Small intestine (tissue), 7 donors: Measurements from ENCODE around the gene TCF4. TPM values are rescaled to one million over a fixed set of nuclear protein-coding genes. Genes with fewer than 3 reads are reported as not detected.

ENCODE experiments used
- DNase-seq, 2 donors: peaks; one replicate each; pipeline versions ENCODE4 v3.0.0 to v3.0.0-alpha.2; 2013
- FAIRE-seq: peaks from 2 replicates; lab custom pipeline; 2012; peaks lifted over from hg19 to GRCh38; lab: Jason Lieb, UNC
- H3K27ac ChIP-seq, 3 donors: one replicate each; pipeline ENCODE4 v1.5.1; 2013; ENCODE audit warnings: low read length in 2 of 3, mild to moderate bottlenecking in 2 of 3, control low read depth in 1 of 3, inconsistent platforms in 1 of 3, low read depth in 1 of 3, moderate library complexity in 1 of 3
- H3K27me3 ChIP-seq, 3 donors: one replicate each; pipeline ENCODE4 v1.6.1; 2013; ENCODE audit warnings: low read length in 3 of 3, inconsistent platforms in 1 of 3; ENCODE audit not compliant: control insufficient read depth in 3 of 3, insufficient read depth in 3 of 3
- H3K36me3 ChIP-seq, 3 donors: one replicate each; pipeline ENCODE4 v1.6.1; 2013; ENCODE audit warnings: low read length in 3 of 3, inconsistent platforms in 1 of 3, low read depth in 1 of 3, mild to moderate bottlenecking in 1 of 3, moderate library complexity in 1 of 3; ENCODE audit not compliant: control insufficient read depth in 3 of 3, insufficient read depth in 2 of 3
- H3K4me1 ChIP-seq, 3 donors: one replicate each; pipeline ENCODE4 v1.6.1; 2013; ENCODE audit warnings: low read length in 2 of 3, inconsistent platforms in 1 of 3, low read depth in 1 of 3, mild to moderate bottlenecking in 1 of 3, moderate library complexity in 1 of 3; ENCODE audit not compliant: control insufficient read depth in 3 of 3, insufficient read depth in 2 of 3
- H3K4me3 ChIP-seq, 3 donors: one replicate each; pipeline ENCODE4 v1.5.1; 2013; ENCODE audit warnings: low read length in 3 of 3, control low read depth in 1 of 3, inconsistent platforms in 1 of 3, low read depth in 1 of 3, mild to moderate bottlenecking in 1 of 3, moderate library complexity in 1 of 3
- H3K9me3 ChIP-seq, 2 donors: one replicate each; pipeline ENCODE4 v1.6.1; 2013; ENCODE audit warnings: low read depth in 1 of 2, low read length in 1 of 2; ENCODE audit not compliant: control insufficient read depth in 2 of 2, insufficient read depth in 1 of 2
- WGBS, 3 donors: extraction: QIAGEN DNeasy Blood & Tissue Kit; methylation state at CpG; one replicate each; pipeline ENCODE4 v1.1.7; 2013; 5-methylcytosine and 5-hydroxymethylcytosine counted together
- polyA plus RNA-seq, 4 donors: library from polyadenylated mRNA; stranded (reverse) in 3 of 4; unstranded in 1 of 4; fragments of 200-250 nt in 3 of 4; fragments of 120-200 nt in 1 of 4; gene quantifications; one replicate each; pipeline versions ENCODE4 v1.2.1 to v1.2.3, GENCODE V29; 2013
- donor health status: healthy with polysubstance abuse.
- donor health status: control.
- donor health status: control.
- donor health status: Bipolar disorder and iron deficiency.
- donor health status: healthy.

Gene TCF4
- polyA plus RNA-seq, 4 donors: 0.67 to 23.7 (median 11.5) TPM

GRCh38 chr18:55592572-55592971, 4.6 kb upstream of the TCF4 start:
- H3K27ac ChIP-seq: no peak overlapping the region
- peaks cover 0 to 15% (median 0%) of the 10 kb centered on the region in 3 donors for H3K27me3 ChIP-seq
- H3K4me1 ChIP-seq: peaks cover 0 to 5% (median 3%) of the 10 kb centered on the region in 3 donors
- no peak overlapping the region for H3K4me3 ChIP-seq
- no peaks in the 10 kb centered on the region for H3K9me3 ChIP-seq
- FAIRE-seq: no peak
- WGBS, 3 donors: 74 to 85% (median 81%) methylated on average over 4 of the region's 4 CpGs
- no peak for DNase-seq
- H3K36me3 ChIP-seq: no peaks in the 10 kb centered on the region

DNA sequence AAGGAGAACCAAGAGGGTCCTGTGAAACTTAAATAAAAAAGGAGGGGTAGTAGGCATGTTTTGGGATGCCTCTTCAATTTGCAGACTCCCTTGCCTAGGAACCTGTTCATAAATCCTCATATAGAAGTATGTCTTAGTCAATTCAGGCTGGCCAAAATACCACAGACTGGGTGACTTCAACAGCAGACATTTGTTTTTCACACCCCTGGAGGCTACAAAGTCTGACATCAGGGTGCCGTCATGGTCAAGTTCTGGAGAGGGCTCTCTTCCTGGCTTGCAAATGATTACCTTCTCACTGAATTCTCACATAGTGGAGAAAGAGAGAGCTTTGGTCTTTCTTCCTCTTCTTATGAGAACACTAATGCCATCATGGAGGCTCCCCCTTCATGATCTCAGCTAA, 4.1 kb upstream of the TCF4 start:
- Histone ChIP-seq H3K27me3 (peaks cover 0 to 15% (median 0%) of the 10 kb centered on the region in 3 donors), H3K4me1 (peaks cover 0 to 5% (median 3%) of the 10 kb centered on the region in 3 donors), H3K36me3 (no peaks in the 10 kb centered on the region), H3K27ac (no peak overlapping the region), H3K4me3 (no peak overlapping the region), H3K9me3 (no peaks in the 10 kb centered on the region)
- 75 to 85% (median 81%) methylated on average over 1 of the region's 1 CpG for WGBS, 3 donors
- DNase-seq: no peak
- FAIRE-seq: no peak

DNA sequence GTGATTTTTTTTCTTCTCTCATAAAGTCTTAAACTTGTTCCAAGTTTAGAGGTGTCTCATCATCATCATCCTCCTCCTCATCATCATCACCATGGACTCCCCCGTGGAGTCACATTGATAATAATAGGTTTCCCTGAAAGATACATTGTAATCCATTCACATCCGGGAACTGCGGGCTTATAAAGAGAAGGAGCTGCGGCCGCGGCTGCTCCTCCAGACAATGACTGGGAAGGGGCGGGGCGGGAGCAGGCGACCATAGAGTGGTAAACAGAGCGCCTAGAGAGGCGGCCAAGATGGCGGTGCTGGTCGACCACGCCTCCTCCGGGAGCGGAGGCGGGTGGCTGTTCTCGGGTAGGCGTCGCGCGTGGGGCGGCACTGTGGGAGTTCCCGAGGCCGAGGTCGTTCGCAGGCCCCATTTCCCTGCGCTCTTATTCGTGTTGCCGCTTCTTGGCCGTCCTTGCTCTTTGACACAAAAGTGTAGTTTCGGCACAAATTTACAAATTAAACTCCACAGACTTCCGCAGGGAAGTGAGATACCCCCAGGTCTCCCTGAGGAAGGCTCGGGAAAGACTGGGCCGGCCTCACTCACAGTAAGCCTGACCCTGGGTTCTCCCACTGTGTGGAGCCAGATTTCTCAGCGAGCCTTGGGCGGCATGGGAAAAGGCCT, 1.8 kb upstream of the TCF4 start:
- FAIRE-seq: no peak
- Histone ChIP-seq H3K27me3 (peaks cover 0 to 25% (median 0%) of the 10 kb centered on the region in 3 donors), H3K4me1 (peaks cover 0 to 5% (median 3%) of the 10 kb centered on the region in 3 donors), H3K9me3 (no peaks in the 10 kb centered on the region), H3K4me3 (peak overlapping the region in 2 of 3 donors; percentile 31 to 55), H3K36me3 (no peaks in the 10 kb centered on the region), H3K27ac (peak overlapping the region in 2 of 3 donors; percentile 82 to 83)
- peak; percentile 89 to 97 for DNase-seq
- 3 to 7% (median 5%) methylated on average over 37 of the region's 37 CpGs for WGBS, 3 donors

DNA sequence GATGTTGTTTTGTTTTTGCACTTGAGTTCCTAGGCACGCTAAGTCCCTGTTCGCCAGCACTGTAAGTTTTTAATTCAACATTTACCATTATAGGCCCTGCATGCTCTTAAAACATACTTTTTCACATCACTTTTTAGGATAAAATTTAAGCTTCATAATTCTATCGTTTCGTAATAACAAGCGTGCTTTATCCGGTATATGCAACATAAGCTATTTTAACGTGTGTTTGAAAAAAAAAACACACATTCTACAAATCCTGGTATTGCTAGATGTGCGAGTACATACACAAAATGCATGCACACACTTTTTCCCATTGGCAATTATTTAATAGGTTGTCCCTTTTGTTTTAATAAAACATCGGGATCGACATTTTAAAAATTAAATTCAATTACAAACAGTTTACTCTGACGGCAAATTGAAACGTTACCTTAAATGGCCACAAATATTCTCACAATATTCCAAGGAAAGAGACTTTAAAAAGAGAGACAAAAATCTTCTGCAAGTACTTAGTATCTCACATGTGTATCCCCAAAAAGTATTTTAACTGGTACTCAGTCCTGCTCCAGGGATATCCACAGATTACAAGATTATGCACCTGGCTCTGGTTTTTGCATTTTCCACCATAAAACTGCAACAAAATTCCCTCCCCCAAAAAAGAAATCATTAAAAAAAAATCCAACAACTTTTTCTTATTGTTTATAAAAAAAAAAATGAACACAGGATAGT, 1.0 kb upstream of the TCF4 start:
- peaks cover 0 to 5% (median 3%) of the 10 kb centered on the region in 3 donors for H3K4me1 ChIP-seq
- DNase-seq (peak in 1 of 2 donors; percentile 42), FAIRE-seq (no peak)
- WGBS, 3 donors: 2 to 9% (median 4%) methylated on average over 12 of the region's 12 CpGs
- H3K27me3 ChIP-seq: peaks cover 0 to 23% (median 0%) of the 10 kb centered on the region in 3 donors
- H3K36me3 ChIP-seq: no peaks in the 10 kb centered on the region
- H3K27ac ChIP-seq: peak overlapping the region in 2 of 3 donors; percentile 67 to 82
- peak overlapping the region in 2 of 3 donors; percentile 55 to 58 for H3K4me3 ChIP-seq
- H3K9me3 ChIP-seq: no peaks in the 10 kb centered on the region

DNA sequence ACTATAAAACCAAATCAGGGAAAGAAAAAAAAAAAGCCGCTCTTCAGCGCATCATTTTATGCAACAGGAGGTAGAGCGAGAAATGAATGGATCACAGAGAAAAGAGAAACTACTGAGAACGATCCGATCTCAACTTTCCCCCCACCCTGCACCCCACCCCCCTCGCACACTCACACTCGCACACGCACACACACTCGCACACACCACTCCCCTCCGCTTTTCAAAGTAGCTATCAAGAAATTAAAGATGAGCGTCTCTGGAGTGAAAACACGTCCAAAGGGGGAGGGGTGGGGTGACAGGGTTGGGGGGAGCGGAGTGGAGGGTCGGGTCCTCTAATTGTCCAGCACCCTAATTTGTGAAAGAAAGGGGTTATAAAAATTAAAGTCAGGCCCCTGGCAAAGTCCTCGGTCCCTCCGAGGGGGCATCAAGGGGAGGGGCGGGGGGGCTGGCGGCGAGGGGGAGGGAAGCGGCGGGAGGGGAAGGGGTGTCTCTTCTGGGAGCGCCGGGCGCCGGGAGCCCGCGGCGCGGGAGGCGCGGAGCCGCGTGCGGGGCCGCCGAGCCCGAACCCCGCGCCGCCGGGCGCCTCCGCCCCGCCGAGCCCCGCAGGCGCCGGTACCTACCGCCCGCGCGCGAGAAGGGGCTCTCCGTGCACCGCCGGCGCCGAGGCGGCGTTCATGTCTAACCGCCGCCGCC, 428 bp downstream of the TCF4 start:
- Histone ChIP-seq H3K4me3 (peak overlapping the region; percentile 55 to 67 (median 58)), H3K27ac (peak overlapping the region in 2 of 3 donors; percentile 52 to 67), H3K4me1 (peaks cover 0 to 5% (median 3%) of the 10 kb centered on the region in 3 donors), H3K9me3 (no peaks in the 10 kb centered on the region), H3K27me3 (peaks cover 0 to 23% (median 0%) of the 10 kb centered on the region in 3 donors), H3K36me3 (no peaks in the 10 kb centered on the region)
- peak in 1 of 2 donors; percentile 36 for DNase-seq
- 1 to 2% (median 1%) methylated on average over 17 to 63 of the region's 63 CpGs for WGBS, 3 donors
- no peak for FAIRE-seq

- peak overlapping the region in 1 of 3 donors; percentile 27 for H3K4me3 ChIP-seq
- no peak for FAIRE-seq
Observed at GRCh38 chr18:55585920-55586561, 2.0 kb downstream of the TCF4 start.

DNA sequence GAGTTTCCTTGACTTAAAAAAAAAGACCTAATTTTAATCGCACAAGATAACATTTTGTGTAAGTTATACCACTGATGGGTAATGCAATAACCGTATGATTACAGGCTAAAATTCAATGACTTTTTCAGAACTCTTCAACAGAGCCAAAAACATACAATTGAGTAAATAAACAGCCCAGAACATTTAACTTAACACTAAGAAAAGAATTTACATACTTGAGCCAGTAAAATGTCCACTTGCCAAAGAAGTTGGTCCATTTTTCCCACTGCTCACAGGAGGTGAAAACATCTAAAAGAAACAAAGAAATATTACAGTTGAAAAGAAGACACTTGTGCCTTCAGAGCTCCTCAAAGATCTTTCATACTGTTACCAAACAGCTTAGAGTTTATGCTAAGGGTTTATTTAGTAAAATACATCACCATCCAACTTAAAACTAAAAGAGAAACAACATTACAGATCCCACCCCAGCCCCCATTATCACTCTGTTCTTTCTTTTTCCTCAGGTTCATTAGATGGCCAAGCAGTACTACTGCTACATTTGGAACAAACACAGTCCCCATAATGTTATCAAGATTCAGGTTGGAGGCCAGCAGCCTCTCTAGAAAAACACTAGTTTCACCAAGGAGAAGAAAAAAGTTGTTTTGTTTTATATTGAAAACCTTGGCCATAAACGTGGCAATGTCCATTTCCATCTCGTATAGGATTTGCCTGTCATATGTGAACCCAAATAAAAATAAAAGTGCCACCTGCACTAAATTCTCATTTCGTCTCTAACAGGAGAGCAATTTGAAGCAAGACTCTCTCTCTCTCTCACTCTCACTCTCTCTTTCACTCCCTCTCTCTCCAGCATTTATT, 2.7 kb downstream of the TCF4 start:
- no peak for DNase-seq
- H3K4me1 ChIP-seq: peaks cover 0 to 3% (median 3%) of the 10 kb centered on the region in 3 donors
- no peaks in the 10 kb centered on the region for H3K9me3 ChIP-seq
- peak overlapping the region in 1 of 3 donors; percentile 27 for H3K4me3 ChIP-seq
- WGBS, 3 donors: 29 to 63% (median 49%) methylated on average over 5 of the region's 5 CpGs
- peak overlapping the region in 2 of 3 donors; percentile 17 to 57 for H3K27ac ChIP-seq
- no peak for FAIRE-seq
- H3K36me3 ChIP-seq: no peaks in the 10 kb centered on the region
- H3K27me3 ChIP-seq: peaks cover 0 to 20% (median 0%) of the 10 kb centered on the region in 3 donors

More at GRCh38 chr18:55585920-55586561, 2.0 kb downstream of the TCF4 start:
- Histone ChIP-seq H3K9me3 (no peaks in the 10 kb centered on the region), H3K36me3 (no peaks in the 10 kb centered on the region), H3K27ac (peak overlapping the region in 2 of 3 donors; percentile 17 to 57), H3K4me1 (peaks cover 0 to 5% (median 3%) of the 10 kb centered on the region in 3 donors), H3K27me3 (peaks cover 0 to 20% (median 0%) of the 10 kb centered on the region in 3 donors)
- WGBS, 3 donors: 42 to 77% (median 68%) methylated on average over 11 of the region's 11 CpGs
- DNase-seq: peak in 1 of 2 donors; percentile 13
